HL-60/S4 treated with phorbol 12-myristate 13-acetate at 8.2 ng/mL for 4 days and 3 days (cell line): ENCODE results near the gene TBC1D16.

Experiments used
- in situ Hi-C: fragments of 300-500 bp; cut with MboI; formaldehyde crosslinking; loops from 2 replicates; pipeline ENCODE4 v1.15.0; 2022; ENCODE audit warnings: low sequenced_read_pairs

Gene TBC1D16

GRCh38 chr17:79951361-79952264 is 84.1 kb downstream of the TBC1D16 start:
- in situ Hi-C loops, result no loop called here

DNA sequence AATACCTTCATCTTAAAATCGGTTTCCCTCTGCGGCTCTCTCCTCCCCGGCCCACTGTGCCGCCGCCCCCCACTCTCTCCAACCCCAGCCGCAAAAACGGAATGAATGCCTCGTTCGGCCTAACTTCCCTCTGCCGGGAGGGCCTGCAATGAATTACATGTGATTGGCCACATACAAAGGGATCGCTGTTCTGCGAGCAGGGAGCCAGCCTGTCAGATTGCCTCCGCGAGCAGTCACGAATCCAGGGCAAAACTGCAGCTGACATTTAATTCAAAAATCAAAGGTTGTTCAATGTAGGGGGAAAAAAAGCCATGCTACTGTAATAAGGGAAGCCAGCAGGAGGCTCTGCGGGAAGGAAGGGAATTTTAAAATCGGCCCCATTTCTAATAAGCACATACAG is 84.9 kb downstream of the TBC1D16 start:
- in situ Hi-C loops, result no loop called here

- in situ Hi-C loops, result no loop called here
These were observed 85.4 kb downstream of the TBC1D16 start for GRCh38 chr17:79950306-79950705.

DNA sequence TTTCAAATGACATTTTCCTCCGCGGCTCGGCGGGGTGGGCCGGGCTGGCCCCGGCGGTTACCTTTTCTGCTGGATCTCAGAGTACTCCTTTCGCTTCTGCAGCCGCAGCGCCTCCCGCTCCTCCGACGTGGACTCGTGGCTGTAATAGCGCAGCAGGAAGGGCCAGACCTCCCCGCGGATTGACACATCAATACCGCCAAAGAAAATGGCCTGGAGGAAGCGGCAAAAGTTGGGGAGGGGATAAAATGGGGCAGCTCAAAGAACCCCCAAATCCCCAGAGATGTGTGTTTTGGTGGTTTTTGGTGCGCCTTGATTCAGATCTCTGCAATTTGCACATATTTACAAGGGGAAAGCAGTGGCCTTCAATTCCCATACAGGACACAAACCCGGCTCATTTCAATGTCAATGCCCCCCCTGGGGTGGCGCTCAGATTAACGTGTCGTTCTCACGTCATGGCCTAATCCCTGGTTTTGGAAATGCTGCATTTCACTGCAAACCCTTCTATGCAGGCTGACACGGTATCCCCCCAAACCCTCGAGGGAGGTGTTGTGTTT is 85.9 kb downstream of the TBC1D16 start:
- in situ Hi-C loops, result no loop called here

GRCh38 chr17:79948945-79949655 is 86.6 kb downstream of the TBC1D16 start:
- in situ Hi-C loops, result no loop called here

- in situ Hi-C loops, result no loop called here
These were observed 87.2 kb downstream of the TBC1D16 start for GRCh38 chr17:79948406-79948944.

DNA sequence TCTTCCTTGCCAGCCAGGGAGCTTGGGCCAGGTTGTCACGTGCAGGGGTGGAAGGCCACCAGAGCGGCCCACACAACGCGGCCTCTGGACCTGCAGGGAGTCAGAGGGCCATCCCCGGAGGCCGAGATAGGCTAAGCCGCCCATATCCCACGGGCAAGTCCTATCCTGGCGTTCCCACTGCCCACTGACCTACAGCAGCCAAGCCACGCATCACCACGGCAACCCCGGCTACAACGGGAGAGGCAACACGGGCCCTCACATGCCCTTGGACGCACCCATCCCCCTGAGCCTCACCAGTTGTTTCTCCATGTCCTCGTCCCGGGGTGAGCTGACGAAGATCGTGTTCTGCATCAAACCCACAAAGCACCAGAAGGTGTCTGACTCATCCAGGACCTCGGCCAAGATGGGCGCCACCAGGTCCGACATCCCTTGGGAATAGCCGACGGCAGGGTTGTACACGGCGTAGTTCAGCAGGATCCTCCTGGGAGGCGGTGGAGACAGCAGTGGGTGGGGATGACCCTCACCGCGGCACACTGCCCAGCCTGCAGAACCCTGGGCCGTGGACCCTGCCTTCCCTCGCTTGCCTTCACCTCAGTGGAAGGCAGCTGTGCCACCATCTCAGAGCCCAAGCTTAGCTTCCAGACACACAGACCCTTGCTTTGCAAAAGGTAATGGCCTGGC is 88.2 kb downstream of the TBC1D16 start:
- in situ Hi-C loops, result no loop called here

DNA sequence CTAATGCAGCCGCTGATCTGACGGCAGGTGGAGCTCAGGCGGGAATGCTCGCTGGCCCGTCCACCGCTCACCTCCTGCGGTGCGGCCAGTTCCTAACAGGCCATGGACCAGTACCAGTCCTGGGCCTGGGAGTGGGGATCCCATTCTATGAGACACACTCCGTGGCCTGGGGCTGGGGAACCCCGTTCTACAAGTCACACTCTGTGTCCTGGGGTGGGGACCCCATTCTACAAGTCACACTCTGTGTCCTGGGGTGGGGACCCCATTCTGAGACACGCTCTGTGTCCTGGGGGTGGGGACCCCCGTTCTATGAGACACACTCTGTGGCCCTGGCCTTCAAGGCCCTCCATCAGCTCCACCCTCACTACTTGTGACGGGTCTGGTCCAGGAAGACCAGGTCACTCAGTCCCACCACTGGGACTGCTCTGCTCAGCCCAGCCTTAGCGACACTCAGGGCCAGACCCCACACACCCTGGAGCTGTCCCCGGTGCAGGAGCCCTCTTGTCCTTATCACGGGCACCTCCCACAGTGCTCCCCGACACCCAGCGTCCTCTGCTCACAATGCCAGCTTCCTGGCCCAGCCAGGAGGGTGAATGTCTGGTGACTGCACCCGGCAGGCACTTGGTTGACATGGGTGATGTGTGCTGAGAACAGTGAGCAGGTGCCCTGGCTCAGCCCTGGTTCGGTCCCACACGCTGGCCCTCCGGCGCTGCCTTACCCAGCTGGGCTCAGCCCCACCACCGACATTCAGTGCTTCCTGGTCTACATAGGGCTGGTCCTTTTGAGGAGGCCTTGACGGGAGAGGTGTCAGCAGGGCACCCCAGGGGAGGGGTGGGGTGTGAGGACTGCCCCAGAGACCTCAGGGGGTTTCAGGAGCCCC is 89.1 kb downstream of the TBC1D16 start:
- in situ Hi-C loops, result no loop called here

- in situ Hi-C loops, result no loop called here
These were observed 89.9 kb downstream of the TBC1D16 start for GRCh38 chr17:79945591-79946255.

- in situ Hi-C loops, result no loop called here
These were observed 90.8 kb downstream of the TBC1D16 start for GRCh38 chr17:79944821-79945391.

DNA sequence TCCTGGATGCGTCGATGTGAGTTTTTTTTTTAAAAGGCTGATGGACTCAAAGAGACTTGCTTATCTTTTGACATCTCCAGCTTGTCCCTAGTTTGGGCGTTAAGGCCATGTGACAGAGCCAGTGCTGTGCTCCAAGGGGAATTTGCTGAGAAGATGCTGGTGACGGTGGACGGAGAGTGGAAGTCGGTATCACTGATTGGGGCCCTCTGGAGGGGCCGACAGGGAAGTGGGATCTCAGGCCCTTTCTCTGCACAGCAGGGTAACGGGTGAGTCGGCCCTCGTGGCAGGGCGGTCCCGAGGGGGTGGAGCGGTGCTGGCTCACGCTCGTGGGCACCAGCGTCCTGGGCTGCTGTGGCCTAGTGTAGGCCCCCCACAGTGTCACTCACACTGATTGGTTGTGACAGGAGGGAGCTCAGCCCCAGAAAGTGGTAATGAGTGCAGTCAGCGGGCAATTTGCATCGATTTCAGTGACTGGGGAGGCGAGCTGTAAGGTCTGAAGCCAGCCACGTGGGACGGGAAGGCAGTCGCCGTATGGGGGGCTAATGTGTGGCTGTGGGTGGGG is 91.3 kb downstream of the TBC1D16 start:
- in situ Hi-C loops, result no loop called here

DNA sequence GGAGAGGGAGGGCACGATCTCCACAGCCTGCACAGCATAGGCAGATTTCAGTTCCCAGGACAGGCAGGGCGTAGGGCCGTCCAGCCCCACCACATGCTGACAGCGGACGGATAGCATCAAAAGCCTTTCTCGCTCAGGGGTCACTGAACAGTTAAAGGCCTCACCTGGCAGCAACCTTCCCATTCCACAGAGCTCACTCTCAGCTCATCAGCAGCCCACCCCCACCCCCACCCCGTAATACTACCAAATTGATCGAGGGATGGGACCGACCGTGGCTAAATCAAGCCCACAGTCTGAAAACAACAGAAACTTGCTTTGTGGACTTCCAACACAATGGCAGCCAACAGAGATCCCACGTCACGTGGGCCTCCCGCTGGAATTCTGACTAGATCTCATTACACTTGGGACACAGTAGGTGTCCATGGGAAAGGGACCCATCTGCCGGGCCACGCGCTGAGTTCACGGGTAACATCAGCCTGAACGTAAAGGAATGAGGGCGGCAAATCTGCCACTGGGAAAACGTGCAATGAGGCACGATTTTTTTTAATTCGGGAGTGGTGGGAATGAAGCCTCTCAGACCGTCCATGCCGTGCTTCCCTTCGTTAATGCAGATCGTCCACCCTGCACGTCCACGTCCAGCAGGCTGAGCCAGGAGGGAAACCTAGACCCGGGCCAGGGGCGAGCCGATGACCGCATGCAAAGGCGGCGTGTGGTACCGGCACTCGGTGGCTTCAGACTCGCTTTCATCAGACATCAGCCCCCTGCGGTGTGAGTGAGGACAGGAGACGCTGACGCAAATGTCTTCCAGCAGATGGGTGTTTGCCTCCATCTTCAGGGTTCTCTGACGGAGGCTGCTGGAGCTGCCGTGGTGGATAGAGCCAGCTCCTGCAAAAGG is 92.1 kb downstream of the TBC1D16 start:
- in situ Hi-C loops, result no loop called here

DNA sequence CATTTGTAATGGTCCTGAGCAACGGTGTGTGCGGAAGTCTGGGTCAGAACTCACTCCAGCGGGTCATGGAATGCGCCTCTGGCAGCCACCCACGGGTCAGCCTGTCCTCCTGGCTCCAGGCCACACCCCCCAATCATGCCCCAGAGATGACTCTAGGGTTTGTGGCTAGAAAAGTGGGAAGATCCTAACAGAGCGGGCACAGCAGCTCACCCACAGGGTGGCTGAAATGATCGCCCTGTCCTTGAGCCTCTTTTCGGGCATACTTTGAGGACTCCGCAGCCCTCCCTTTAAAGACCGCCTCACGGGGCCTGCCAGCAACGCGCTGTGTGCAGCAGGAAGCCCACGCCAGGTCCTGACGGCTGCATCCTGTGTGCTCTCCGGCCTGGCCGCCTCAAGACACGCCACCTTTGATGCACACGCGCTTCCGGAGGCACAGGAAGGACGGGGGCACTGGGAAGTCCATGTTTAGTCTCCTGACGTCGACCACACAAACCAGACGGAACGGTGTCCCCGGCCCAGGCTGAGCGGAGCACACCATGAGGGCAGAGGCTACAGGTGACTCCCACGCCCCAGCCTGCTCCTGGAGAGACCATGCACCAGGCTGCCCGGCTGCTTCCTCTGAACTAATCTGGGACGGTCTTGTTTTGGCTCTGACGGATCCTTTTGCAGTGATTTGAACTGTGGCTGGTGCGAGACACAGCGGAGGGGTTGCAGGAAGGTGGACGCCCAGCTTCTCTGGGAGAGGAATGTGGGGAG is 92.9 kb downstream of the TBC1D16 start:
- in situ Hi-C loops, result no loop called here

DNA sequence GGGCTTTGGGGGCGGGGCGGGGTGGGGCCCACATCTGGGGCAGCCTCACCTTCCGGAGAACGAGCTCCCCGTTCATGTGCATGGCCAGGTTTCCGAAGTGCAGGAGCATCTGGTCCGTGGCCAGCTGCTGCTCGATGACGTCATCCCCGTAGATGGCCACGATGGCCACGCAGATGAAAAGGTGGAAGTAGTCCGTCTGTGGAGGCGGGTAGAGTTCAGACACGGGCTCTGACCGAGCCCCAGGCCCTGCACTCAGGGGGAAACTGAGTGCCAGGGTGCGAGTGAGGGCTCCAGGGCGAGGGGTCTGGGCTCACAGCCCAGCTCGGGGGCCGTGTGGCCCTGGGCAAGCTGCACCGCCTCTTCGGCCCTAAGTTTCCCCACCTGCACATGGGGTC is 93.7 kb downstream of the TBC1D16 start:
- in situ Hi-C loops, result no loop called here

DNA sequence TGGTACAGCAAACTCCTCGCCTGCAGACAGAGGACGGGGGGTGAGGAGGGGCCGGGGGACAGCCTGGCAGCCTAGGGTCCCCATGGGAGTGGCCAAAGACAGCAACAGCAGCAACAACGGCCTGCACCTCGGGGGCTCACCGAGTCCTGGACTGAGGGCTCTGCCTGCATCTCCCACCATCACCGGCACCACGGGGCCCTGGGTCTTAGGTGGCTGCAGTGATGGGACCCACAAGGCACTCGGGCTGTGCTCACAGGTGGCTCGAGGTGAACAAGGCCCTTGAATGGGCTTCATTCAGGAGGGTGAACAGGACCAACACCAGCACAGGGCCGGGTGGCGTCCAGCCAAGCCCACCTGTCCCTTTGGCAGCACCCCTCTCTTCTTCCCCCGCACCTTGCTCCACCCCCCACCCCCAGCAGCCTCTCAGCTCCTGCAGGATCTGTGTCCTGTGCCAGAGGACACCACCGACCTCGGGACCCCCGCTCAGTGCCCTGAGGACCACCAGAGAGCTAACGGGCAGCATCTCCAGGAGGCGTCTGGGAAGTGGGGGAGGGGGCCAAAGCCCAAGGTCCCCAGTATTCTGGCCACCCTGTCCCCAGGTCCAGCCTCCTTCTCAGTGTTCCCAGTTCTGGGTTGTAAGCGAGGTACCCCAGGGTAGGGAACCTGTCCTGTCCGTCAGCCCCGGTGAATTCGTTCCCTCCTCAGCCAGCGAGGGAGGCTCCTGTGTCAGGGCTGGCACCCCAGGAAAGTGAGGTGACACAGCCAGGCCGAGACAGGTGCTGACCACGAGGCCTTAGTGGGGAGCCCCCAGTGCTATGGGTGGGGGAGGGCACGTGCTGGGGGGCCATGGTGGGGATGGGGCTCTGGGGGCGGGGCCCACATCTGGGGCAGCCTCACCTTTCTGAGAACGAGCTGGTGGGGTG is 94.3 kb downstream of the TBC1D16 start:
- in situ Hi-C loops, result no loop called here

DNA sequence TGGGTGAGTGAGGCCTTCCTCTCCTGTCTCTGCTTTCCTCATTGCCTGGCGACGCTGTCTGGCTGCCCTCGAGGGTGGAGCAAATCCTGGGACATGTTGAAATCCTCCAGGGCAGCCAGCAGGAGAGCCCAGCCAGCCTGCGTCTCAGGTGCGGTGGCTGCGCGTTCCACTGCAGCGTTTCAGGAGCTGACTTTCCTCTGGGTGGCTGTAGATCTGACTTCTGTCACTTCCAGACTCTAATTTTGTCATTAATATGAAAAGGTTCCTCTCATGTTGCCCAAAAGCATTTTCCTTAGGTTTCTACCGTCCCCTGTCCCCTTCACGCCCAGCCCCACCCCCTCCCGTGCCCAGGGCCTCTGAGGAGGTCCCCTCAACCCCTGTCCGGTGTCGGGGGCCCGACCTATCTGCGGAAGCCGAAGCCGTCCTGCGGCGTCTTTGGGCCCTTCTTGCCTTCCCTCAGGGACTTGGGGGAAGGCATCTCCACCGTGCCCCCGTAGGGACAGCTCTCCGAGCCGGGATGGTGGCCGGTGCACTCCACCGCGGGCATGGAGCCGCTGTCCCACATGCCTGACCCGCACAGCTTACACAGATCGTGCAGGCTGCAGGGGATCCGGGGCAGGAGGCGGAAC is 95.1 kb downstream of the TBC1D16 start:
- in situ Hi-C loops, result no loop called here
